HEK293 (cell line): ENCODE measurements around the gene TSHZ2.

Experiments
- KLF16 ChIP-seq: fragments of 450-650 bp; formaldehyde crosslinking; IDR thresholded peaks from 2 replicates; pipeline ENCODE4 v1.5.1; 2017; ENCODE audit warnings: missing biosample characterization, missing genetic modification characterization
- MYNN ChIP-seq: fragments of 450-650 bp; formaldehyde crosslinking; IDR thresholded peaks from 2 replicates; pipeline ENCODE4 v1.5.1; 2016; ENCODE audit warnings: missing biosample characterization, missing genetic modification characterization, borderline replicate concordance
- SCRT1 ChIP-seq: fragments of 450-650 bp; formaldehyde crosslinking; IDR thresholded peaks from 2 replicates; pipeline ENCODE4 v1.5.1; 2016; ENCODE audit warnings: missing biosample characterization, missing genetic modification characterization, borderline replicate concordance
- ZBTB1 ChIP-seq: fragments of 450-650 bp; formaldehyde crosslinking; IDR thresholded peaks from 2 replicates; pipeline ENCODE4 v1.5.1; 2016; ENCODE audit warnings: missing biosample characterization, missing genetic modification characterization
- ZBTB11 ChIP-seq: fragments of 450-650 bp; formaldehyde crosslinking; conservative IDR thresholded peaks from 2 replicates; pipeline ENCODE4 v1.5.1; 2016; ENCODE audit warnings: low read depth, missing biosample characterization, missing genetic modification characterization
- ZNF175 ChIP-seq: fragments of 450-650 bp; formaldehyde crosslinking; IDR thresholded peaks from 2 replicates; pipeline ENCODE4 v1.5.1; 2016; ENCODE audit warnings: missing biosample characterization, missing genetic modification characterization
- ZNF768 ChIP-seq: fragments of 450-650 bp; formaldehyde crosslinking; IDR thresholded peaks from 2 replicates; pipeline ENCODE4 v1.5.1; 2018; ENCODE audit warnings: missing biosample characterization, mild to moderate bottlenecking, missing genetic modification characterization
- ZNF785 ChIP-seq: fragments of 450-650 bp; formaldehyde crosslinking; IDR thresholded peaks from 2 replicates; pipeline ENCODE4 v1.5.1; 2016; ENCODE audit warnings: missing biosample characterization, missing genetic modification characterization
- TF ChIP-seq, protein P1 (sequence below): fragments of 450-650 bp; formaldehyde crosslinking; IDR thresholded peaks from 2 replicates; pipeline ENCODE4 v1.5.1; 2016; ENCODE audit warnings: missing biosample characterization, missing genetic modification characterization
- TF ChIP-seq, protein P2 (sequence below): fragments of 450-650 bp; formaldehyde crosslinking; IDR thresholded peaks from 2 replicates; pipeline ENCODE4 v1.5.1; 2016; ENCODE audit warnings: missing biosample characterization, missing genetic modification characterization, borderline replicate concordance
- TF ChIP-seq, protein P3 (sequence below): fragments of 450-650 bp; IDR thresholded peaks from 2 replicates; pipeline ENCODE4 v1.5.1; 2018; ENCODE audit warnings: missing biosample characterization, mild to moderate bottlenecking, missing genetic modification characterization
- TF ChIP-seq, protein P4 (sequence below): fragments of 450-650 bp; formaldehyde crosslinking; IDR thresholded peaks from 2 replicates; pipeline ENCODE4 v1.5.1; 2016; ENCODE audit warnings: missing biosample characterization, missing genetic modification characterization

DNA sequence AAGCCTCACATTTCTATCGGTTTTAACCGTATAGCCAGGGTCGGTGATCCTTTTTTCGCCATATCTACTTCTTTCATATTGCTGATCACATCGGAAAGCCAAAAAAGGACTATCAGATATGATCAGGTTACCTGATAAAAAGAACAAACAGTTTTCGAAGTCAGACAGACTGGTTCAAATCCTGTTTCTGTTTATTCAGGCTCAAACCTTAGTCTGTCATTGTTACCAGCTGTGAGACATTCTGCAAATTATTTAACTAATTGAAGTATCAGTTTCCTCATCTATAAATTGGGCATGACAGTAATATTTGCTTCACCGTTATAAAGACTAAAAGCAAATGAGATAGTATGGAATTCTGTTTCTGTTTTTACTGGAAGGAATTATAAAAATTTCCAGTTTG, 111.3 kb downstream of the TSHZ2 start:
- no peak for TF ChIP-seq ZNF785 (tag by site-specific recombination)
- TF ChIP-seq, protein P1, sequence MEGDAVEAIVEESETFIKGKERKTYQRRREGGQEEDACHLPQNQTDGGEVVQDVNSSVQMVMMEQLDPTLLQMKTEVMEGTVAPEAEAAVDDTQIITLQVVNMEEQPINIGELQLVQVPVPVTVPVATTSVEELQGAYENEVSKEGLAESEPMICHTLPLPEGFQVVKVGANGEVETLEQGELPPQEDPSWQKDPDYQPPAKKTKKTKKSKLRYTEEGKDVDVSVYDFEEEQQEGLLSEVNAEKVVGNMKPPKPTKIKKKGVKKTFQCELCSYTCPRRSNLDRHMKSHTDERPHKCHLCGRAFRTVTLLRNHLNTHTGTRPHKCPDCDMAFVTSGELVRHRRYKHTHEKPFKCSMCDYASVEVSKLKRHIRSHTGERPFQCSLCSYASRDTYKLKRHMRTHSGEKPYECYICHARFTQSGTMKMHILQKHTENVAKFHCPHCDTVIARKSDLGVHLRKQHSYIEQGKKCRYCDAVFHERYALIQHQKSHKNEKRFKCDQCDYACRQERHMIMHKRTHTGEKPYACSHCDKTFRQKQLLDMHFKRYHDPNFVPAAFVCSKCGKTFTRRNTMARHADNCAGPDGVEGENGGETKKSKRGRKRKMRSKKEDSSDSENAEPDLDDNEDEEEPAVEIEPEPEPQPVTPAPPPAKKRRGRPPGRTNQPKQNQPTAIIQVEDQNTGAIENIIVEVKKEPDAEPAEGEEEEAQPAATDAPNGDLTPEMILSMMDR (tag by site-specific recombination): no peak
- TF ChIP-seq, protein P2, sequence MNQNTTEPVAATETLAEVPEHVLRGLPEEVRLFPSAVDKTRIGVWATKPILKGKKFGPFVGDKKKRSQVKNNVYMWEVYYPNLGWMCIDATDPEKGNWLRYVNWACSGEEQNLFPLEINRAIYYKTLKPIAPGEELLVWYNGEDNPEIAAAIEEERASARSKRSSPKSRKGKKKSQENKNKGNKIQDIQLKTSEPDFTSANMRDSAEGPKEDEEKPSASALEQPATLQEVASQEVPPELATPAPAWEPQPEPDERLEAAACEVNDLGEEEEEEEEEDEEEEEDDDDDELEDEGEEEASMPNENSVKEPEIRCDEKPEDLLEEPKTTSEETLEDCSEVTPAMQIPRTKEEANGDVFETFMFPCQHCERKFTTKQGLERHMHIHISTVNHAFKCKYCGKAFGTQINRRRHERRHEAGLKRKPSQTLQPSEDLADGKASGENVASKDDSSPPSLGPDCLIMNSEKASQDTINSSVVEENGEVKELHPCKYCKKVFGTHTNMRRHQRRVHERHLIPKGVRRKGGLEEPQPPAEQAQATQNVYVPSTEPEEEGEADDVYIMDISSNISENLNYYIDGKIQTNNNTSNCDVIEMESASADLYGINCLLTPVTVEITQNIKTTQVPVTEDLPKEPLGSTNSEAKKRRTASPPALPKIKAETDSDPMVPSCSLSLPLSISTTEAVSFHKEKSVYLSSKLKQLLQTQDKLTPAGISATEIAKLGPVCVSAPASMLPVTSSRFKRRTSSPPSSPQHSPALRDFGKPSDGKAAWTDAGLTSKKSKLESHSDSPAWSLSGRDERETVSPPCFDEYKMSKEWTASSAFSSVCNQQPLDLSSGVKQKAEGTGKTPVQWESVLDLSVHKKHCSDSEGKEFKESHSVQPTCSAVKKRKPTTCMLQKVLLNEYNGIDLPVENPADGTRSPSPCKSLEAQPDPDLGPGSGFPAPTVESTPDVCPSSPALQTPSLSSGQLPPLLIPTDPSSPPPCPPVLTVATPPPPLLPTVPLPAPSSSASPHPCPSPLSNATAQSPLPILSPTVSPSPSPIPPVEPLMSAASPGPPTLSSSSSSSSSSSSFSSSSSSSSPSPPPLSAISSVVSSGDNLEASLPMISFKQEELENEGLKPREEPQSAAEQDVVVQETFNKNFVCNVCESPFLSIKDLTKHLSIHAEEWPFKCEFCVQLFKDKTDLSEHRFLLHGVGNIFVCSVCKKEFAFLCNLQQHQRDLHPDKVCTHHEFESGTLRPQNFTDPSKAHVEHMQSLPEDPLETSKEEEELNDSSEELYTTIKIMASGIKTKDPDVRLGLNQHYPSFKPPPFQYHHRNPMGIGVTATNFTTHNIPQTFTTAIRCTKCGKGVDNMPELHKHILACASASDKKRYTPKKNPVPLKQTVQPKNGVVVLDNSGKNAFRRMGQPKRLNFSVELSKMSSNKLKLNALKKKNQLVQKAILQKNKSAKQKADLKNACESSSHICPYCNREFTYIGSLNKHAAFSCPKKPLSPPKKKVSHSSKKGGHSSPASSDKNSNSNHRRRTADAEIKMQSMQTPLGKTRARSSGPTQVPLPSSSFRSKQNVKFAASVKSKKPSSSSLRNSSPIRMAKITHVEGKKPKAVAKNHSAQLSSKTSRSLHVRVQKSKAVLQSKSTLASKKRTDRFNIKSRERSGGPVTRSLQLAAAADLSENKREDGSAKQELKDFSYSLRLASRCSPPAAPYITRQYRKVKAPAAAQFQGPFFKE (tag by site-specific recombination): no peak
- TF ChIP-seq, protein P3, sequence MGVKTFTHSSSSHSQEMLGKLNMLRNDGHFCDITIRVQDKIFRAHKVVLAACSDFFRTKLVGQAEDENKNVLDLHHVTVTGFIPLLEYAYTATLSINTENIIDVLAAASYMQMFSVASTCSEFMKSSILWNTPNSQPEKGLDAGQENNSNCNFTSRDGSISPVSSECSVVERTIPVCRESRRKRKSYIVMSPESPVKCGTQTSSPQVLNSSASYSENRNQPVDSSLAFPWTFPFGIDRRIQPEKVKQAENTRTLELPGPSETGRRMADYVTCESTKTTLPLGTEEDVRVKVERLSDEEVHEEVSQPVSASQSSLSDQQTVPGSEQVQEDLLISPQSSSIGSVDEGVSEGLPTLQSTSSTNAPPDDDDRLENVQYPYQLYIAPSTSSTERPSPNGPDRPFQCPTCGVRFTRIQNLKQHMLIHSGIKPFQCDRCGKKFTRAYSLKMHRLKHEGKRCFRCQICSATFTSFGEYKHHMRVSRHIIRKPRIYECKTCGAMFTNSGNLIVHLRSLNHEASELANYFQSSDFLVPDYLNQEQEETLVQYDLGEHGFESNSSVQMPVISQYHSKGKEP (tag by site-specific recombination): no peak
- TF ChIP-seq KLF16 (tag by site-specific recombination): no peak
- no peak for TF ChIP-seq ZBTB11 (tag by site-specific recombination)
- no peak for TF ChIP-seq ZNF175 (tag by site-specific recombination)
- no peak for TF ChIP-seq ZNF768 (tag by site-specific recombination)
- TF ChIP-seq MYNN (tag by site-specific recombination): no peak
- TF ChIP-seq, protein P4, sequence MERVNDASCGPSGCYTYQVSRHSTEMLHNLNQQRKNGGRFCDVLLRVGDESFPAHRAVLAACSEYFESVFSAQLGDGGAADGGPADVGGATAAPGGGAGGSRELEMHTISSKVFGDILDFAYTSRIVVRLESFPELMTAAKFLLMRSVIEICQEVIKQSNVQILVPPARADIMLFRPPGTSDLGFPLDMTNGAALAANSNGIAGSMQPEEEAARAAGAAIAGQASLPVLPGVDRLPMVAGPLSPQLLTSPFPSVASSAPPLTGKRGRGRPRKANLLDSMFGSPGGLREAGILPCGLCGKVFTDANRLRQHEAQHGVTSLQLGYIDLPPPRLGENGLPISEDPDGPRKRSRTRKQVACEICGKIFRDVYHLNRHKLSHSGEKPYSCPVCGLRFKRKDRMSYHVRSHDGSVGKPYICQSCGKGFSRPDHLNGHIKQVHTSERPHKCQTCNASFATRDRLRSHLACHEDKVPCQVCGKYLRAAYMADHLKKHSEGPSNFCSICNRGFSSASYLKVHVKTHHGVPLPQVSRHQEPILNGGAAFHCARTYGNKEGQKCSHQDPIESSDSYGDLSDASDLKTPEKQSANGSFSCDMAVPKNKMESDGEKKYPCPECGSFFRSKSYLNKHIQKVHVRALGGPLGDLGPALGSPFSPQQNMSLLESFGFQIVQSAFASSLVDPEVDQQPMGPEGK (tag by site-specific recombination): no peak
- no peak for TF ChIP-seq ZBTB1 (tag by site-specific recombination)
- no peak for TF ChIP-seq SCRT1 (tag by site-specific recombination)
